HFF-Myc (cell line): ENCODE data around the gene GAS6.

Source experiments
- DNase-seq: peaks from one replicate; pipeline ENCODE4 v3.0.0-alpha.2; 2011; ENCODE audit warnings: low read depth; ENCODE audit errors: extremely low read depth
- H3K4me3 ChIP-seq: replicated peaks from 2 replicates; pipeline ENCODE4 v1.5.1; 2011; ENCODE audit warnings: low read depth, mild to moderate bottlenecking, control low read depth, low read length
- CTCF ChIP-seq: IDR thresholded peaks from 2 replicates; pipeline ENCODE4 v1.5.1; 2012; ENCODE audit warnings: mild to moderate bottlenecking, low read depth, low read length, control low read depth; ENCODE audit errors: missing control alignments

Gene GAS6

GRCh38 chr13:113888701-113889330 is 24.9 kb upstream of the GAS6 start:
- no peak for TF ChIP-seq CTCF
- no peak for DNase-seq

GRCh38 chr13:113887700-113888201 is 23.9 kb upstream of the GAS6 start:
- TF ChIP-seq CTCF, result no peak
- DNase-seq, result no peak
- H3K4me3 ChIP-seq, result no peak overlapping the region

More at GRCh38 chr13:113888701-113889330, 24.9 kb upstream of the GAS6 start:
- no peak overlapping the region for H3K4me3 ChIP-seq

- H3K4me3 ChIP-seq, result no peak overlapping the region
- DNase-seq, result no peak
- no peak for TF ChIP-seq CTCF
Measured at GRCh38 chr13:113886561-113887112, 22.8 kb upstream of the GAS6 start.

- H3K4me3 ChIP-seq, result no peak overlapping the region
- TF ChIP-seq CTCF, result no peak
- DNase-seq, result no peak
Measured at GRCh38 chr13:113884821-113885220, 20.9 kb upstream of the GAS6 start.

- H3K4me3 ChIP-seq, result no peak overlapping the region
- TF ChIP-seq CTCF, result no peak
- DNase-seq, result no peak
Measured at GRCh38 chr13:113883921-113884804, 20.3 kb upstream of the GAS6 start.

GRCh38 chr13:113883314-113883811 is 19.5 kb upstream of the GAS6 start:
- TF ChIP-seq CTCF, result no peak
- DNase-seq, result no peak
- H3K4me3 ChIP-seq, result no peak overlapping the region
